ENCODE data around the gene GAB1. TPM values are rescaled to one million over a fixed set of nuclear protein-coding genes. Genes with fewer than 3 reads are reported as not detected.

GAB1 gene
- total RNA-seq, 1 experiment from 2014 or later, result 46.9 TPM

GRCh38 chr4:143356493-143356892 is 19.8 kb downstream of the GAB1 start:
- Histone ChIP-seq H3K27me3 (replicated peaks; ENCODE audit: control insufficient read depth, insufficient read depth, low read length) (no peaks in the 10 kb centered on the region), H3K36me3 (ENCODE audit: control insufficient read depth, insufficient read depth, low read length) (no peaks in the 10 kb centered on the region), H3K9me3 (no peaks in the 10 kb centered on the region), H3K4me1 (peaks cover 85% of the 10 kb centered on the region), H3K4me3 (ENCODE audit: low read depth, low read length) (no peak overlapping the region)
- no TSS peak for BruUV-seq (replicated peaks)
- Mint-ChIP-seq H3K36me3 (ENCODE audit: insufficient read depth, unreplicated experiment) (peaks cover 22% of the 10 kb centered on the region), H3K27me3 (ENCODE audit: insufficient read depth, unreplicated experiment) (no peaks in the 10 kb centered on the region), H3K9me3 (ENCODE audit: unreplicated experiment) (no peaks in the 10 kb centered on the region), H3K4me1 (ENCODE audit: low read depth, unreplicated experiment) (peaks cover 61% of the 10 kb centered on the region), H3K4me3 (ENCODE audit: unreplicated experiment) (no peak overlapping the region), H3K27ac (ENCODE audit: unreplicated experiment) (peak overlapping the region; percentile 32)
- no peak for TF ChIP-seq CTCF (IDR thresholded peaks at IDR 0.05; ENCODE audit: insufficient read depth in 1 of 2, low read depth in 1 of 2, low read length in 1 of 2, severe bottlenecking in 1 of 2, unreplicated experiment in 1 of 2)
- no peak for DNase-seq
- CTCF ChIA-PET, result no interaction called here
- intact Hi-C loops (cut with micrococcal nuclease; ENCODE audit: unreplicated experiment), result no loop called here
- POLR2A ChIA-PET, result interaction anchor here (1.0 kb wide), 1 partner anchor 20 kb away, joined by 3 read pairs; the partner anchor contains the start of gene GAB1

- H3K9me3 ChIP-seq, result no peaks in the 10 kb centered on the region
- POLR2A ChIA-PET, result interaction anchor here (1.0 kb wide), 1 partner anchor 21 kb away, joined by 3 read pairs; the partner anchor contains the start of gene GAB1
- peaks cover 54% of the 10 kb centered on the region for H3K4me1 Mint-ChIP-seq (ENCODE audit: low read depth, unreplicated experiment)
- no peaks in the 10 kb centered on the region for H3K36me3 ChIP-seq (ENCODE audit: control insufficient read depth, insufficient read depth, low read length)
- intact Hi-C loops (cut with micrococcal nuclease; ENCODE audit: unreplicated experiment), result no loop called here
- peaks cover 79% of the 10 kb centered on the region for H3K4me1 ChIP-seq
- H3K27me3 Mint-ChIP-seq (ENCODE audit: insufficient read depth, unreplicated experiment), result no peaks in the 10 kb centered on the region
- H3K36me3 Mint-ChIP-seq (ENCODE audit: insufficient read depth, unreplicated experiment), result peaks cover 28% of the 10 kb centered on the region
- H3K9me3 Mint-ChIP-seq (ENCODE audit: unreplicated experiment), result no peaks in the 10 kb centered on the region
- H3K27me3 ChIP-seq (replicated peaks; ENCODE audit: control insufficient read depth, insufficient read depth, low read length), result no peaks in the 10 kb centered on the region
- CTCF ChIA-PET, result no interaction called here
- no peak overlapping the region for H3K4me3 Mint-ChIP-seq (ENCODE audit: unreplicated experiment)
- H3K4me3 ChIP-seq (ENCODE audit: low read depth, low read length), result no peak overlapping the region
- no TSS peak for BruUV-seq (replicated peaks)
- DNase-seq, result no peak
- H3K27ac Mint-ChIP-seq (ENCODE audit: unreplicated experiment), result peak overlapping the region; percentile 32
- no peak for TF ChIP-seq CTCF (IDR thresholded peaks at IDR 0.05; ENCODE audit: insufficient read depth in 1 of 2, low read depth in 1 of 2, low read length in 1 of 2, severe bottlenecking in 1 of 2, unreplicated experiment in 1 of 2)
Observed at GRCh38 chr4:143357161-143357845, 20.6 kb downstream of the GAB1 start.

- TSS peak; percentile 97 for BruUV-seq (replicated peaks)
- Histone ChIP-seq H3K27me3 (replicated peaks; ENCODE audit: control insufficient read depth, insufficient read depth, low read length) (no peaks in the 10 kb centered on the region), H3K4me3 (ENCODE audit: low read depth, low read length) (no peak overlapping the region), H3K9me3 (no peaks in the 10 kb centered on the region), H3K36me3 (ENCODE audit: control insufficient read depth, insufficient read depth, low read length) (no peaks in the 10 kb centered on the region), H3K4me1 (peaks cover 68% of the 10 kb centered on the region)
- no peak for TF ChIP-seq CTCF (IDR thresholded peaks at IDR 0.05; ENCODE audit: insufficient read depth in 1 of 2, low read depth in 1 of 2, low read length in 1 of 2, severe bottlenecking in 1 of 2, unreplicated experiment in 1 of 2)
- Mint-ChIP-seq H3K9me3 (ENCODE audit: unreplicated experiment) (no peaks in the 10 kb centered on the region), H3K4me1 (ENCODE audit: low read depth, unreplicated experiment) (peaks cover 49% of the 10 kb centered on the region), H3K27ac (ENCODE audit: unreplicated experiment) (peak overlapping the region; percentile 84), H3K27me3 (ENCODE audit: insufficient read depth, unreplicated experiment) (no peaks in the 10 kb centered on the region), H3K36me3 (ENCODE audit: insufficient read depth, unreplicated experiment) (peaks cover 28% of the 10 kb centered on the region), H3K4me3 (ENCODE audit: unreplicated experiment) (peak overlapping the region; percentile 70)
- intact Hi-C loops (cut with micrococcal nuclease; ENCODE audit: unreplicated experiment), result no loop called here
- ChIA-PET POLR2A (no interaction called here), CTCF (interaction anchor here (0.6 to 0.9 kb wide), 2 partner anchors 21 to 24 kb away, joined by 3 read pairs; partner anchors contain the start of gene GAB1)
- no peak for DNase-seq
Observed at GRCh38 chr4:143358419-143358818, 21.7 kb downstream of the GAB1 start.
